Panc1 (cell line): Measurements from ENCODE around the gene VPS13A.

Experiments
- CTCF ChIP-seq: fragments of 450-650 bp; IDR thresholded peaks from 2 replicates; pipeline ENCODE4 v1.5.1; 2017; ENCODE audit warnings: mild to moderate bottlenecking
- POLR2AphosphoS5 ChIP-seq: IDR thresholded peaks from 2 replicates; pipeline ENCODE4 v1.6.1; 2012; ENCODE audit warnings: mild to moderate bottlenecking, low read depth, low read length, moderate library complexity
- REST ChIP-seq, 2 experiments: IDR thresholded peaks; 2 replicates each; pipeline ENCODE4 v1.6.1; 2011 to 2012; ENCODE audit warnings: low read depth in 2 of 2, control low read depth in 1 of 2, low read length in 1 of 2, mild to moderate bottlenecking in 1 of 2, moderate library complexity in 1 of 2; ENCODE audit not compliant: insufficient read depth in 1 of 2
- SIN3A ChIP-seq: IDR thresholded peaks from 2 replicates; pipeline ENCODE4 v1.6.1; 2012; ENCODE audit warnings: low read depth, mild to moderate bottlenecking, low read length, moderate library complexity, borderline replicate concordance; ENCODE audit not compliant: insufficient read depth
- TCF7L2 ChIP-seq: IDR thresholded peaks from 2 replicates; pipeline ENCODE4 v1.6.1; 2011; ENCODE audit warnings: mild to moderate bottlenecking, low read depth, low read length, inconsistent platforms

- no peak for TF ChIP-seq SIN3A
- no peak for TF ChIP-seq POLR2AphosphoS5
- TF ChIP-seq CTCF, result no peak
- no peak for TF ChIP-seq REST (IDR thresholded peaks at IDR 0.05; ENCODE audit: insufficient read depth in 1 of 2, low read depth in 2 of 2, low read length in 1 of 2)
- TF ChIP-seq TCF7L2, result no peak
These were observed 44.3 kb upstream of the VPS13A start for GRCh38 chr9:77133011-77133410.
